K562 (cell line): ENCODE data around the gene PPM1H. TPM values are rescaled to one million over a fixed set of nuclear protein-coding genes. Genes with fewer than 3 reads are reported as not detected.
A peak's percentile ranks its signal among the peaks of the same experiment; 100 is the strongest.

ENCODE experiments used
- ZNF347 ChIP-seq: fragments of 450-650 bp; formaldehyde crosslinking; IDR thresholded peaks from 2 replicates; pipeline ENCODE4 v1.4.0; 2020; ENCODE audit warnings: low read depth, mild to moderate bottlenecking, moderate library complexity
- microRNA counts: library from miRNA; unstranded; fragments of <30 nt; microRNA quantifications from one replicate; lab custom pipeline; 2016
- microRNA-seq: library from miRNA; unstranded; fragments of <30 nt; microRNA quantifications from one replicate; pipeline ENCODE4, GENCODE V29; 2018; ENCODE audit warnings: borderline microRNAs expressed
- polyA plus RNA-seq, 8 experiments: library from polyadenylated mRNA; depleted of rRNA in 4 of 8; stranded (reverse) in 5 of 8; unstranded in 3 of 8; fragments of >200 nt; fragmentation: Nextera tagmentation in 2 of 8; fragmentation: Illumina TruSeq in 1 of 8; extraction: Ambion mirVana in 2 of 8; extraction: Trizol in 1 of 8; gene quantifications; 2 replicates each; pipeline versions ENCODE4 v1.2.1 to v1.2.3, GENCODE V29; 2011 to 2014; ENCODE audit warnings: inconsistent platforms in 1 of 8, missing spikeins in 1 of 8
- small RNA-seq: library from RNA; depleted of rRNA; stranded (forward); fragments of <200 nt; gene quantifications from one replicate; pipeline ENCODE3, GENCODE V24; 2014
- total RNA-seq, 7 experiments: library from RNA; depleted of rRNA in 6 of 7; stranded (reverse); fragments of >200 nt in 6 of 7; fragmentation: Illumina TruSeq in 2 of 7; extraction: Trizol in 2 of 7; gene quantifications; 2 replicates each; pipeline versions ENCODE4 v1.2.1 to v1.2.3, GENCODE V29; 2011 to 2021; ENCODE audit warnings: low replicate concordance in 1 of 7
- TF ChIP-seq, protein P1 (sequence below), 2 experiments: fragments of 450-650 bp; IDR thresholded peaks; 2 replicates each; pipeline ENCODE4 v1.6.1; 2018; ENCODE audit warnings: mild to moderate bottlenecking in 2 of 2, low read depth in 1 of 2; ENCODE audit not compliant: partially characterized antibody in 2 of 2

Gene PPM1H
- total and polyA plus RNA-seq, 9 of the 15 experiments (the other 6 are each of a cell fraction or from before 2014, with no cell fraction given), result 5.3 to 29.3 (median 11.3) TPM

DNA sequence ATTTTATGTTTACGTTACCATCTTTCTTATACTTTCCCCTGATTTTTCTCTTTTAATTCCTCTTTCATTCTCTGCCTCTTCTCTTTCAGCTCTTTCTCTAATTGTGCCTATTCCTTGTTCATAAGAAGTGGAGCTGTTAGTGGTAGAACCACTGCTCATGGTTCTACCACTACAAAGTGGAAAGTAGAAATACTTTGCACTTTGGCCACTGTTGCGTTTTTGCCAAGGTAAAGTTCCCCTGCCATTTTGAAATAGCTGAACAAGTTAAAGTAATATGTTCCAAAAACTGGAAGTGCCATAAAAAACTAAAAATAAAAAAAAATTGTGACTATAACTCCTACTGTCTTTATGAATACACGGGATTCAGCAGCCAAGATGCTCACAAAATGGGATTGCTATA lies 337.7 kb downstream of the PPM1H start (continued):
- no peak for TF ChIP-seq ZNF347 (CRISPR knock-in tag)
- TF ChIP-seq, protein P1, sequence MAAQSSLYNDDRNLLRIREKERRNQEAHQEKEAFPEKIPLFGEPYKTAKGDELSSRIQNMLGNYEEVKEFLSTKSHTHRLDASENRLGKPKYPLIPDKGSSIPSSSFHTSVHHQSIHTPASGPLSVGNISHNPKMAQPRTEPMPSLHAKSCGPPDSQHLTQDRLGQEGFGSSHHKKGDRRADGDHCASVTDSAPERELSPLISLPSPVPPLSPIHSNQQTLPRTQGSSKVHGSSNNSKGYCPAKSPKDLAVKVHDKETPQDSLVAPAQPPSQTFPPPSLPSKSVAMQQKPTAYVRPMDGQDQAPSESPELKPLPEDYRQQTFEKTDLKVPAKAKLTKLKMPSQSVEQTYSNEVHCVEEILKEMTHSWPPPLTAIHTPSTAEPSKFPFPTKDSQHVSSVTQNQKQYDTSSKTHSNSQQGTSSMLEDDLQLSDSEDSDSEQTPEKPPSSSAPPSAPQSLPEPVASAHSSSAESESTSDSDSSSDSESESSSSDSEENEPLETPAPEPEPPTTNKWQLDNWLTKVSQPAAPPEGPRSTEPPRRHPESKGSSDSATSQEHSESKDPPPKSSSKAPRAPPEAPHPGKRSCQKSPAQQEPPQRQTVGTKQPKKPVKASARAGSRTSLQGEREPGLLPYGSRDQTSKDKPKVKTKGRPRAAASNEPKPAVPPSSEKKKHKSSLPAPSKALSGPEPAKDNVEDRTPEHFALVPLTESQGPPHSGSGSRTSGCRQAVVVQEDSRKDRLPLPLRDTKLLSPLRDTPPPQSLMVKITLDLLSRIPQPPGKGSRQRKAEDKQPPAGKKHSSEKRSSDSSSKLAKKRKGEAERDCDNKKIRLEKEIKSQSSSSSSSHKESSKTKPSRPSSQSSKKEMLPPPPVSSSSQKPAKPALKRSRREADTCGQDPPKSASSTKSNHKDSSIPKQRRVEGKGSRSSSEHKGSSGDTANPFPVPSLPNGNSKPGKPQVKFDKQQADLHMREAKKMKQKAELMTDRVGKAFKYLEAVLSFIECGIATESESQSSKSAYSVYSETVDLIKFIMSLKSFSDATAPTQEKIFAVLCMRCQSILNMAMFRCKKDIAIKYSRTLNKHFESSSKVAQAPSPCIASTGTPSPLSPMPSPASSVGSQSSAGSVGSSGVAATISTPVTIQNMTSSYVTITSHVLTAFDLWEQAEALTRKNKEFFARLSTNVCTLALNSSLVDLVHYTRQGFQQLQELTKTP (IDR thresholded peaks at IDR 0.05; ENCODE audit: low read depth in 1 of 2, partially characterized antibody in 2 of 2), result no peak

MicroRNAs within 50 kb of the gene (microRNA counts, 767-probe panel; counts per million panel counts)
- microRNA hsa-let-7i-5p (lab: Ali Mortazavi, UCI), result 2,418 counts per million, percentile 60 among the panel's probes with 10 or more counts

Small RNA genes within 50 kb of the gene (microRNA-seq; reads per million reads assigned to microRNA genes)
- gene MIRLET7I, result 387 reads per million, percentile 88 among the genes with 10 or more reads in this experiment

Small RNA genes within 50 kb of the gene (small RNA-seq; reads per million reads assigned to genes)
- gene MIRLET7I (20.8 reads per million, percentile 97 among the genes with 10 or more reads in this experiment), gene RF00019 (not detected), gene RNU1-83P (0.18 reads per million)

Other genes with a start within 250 kb of the PPM1H start
- gene AVPR1A, start 216.1 kb upstream of the PPM1H start, total RNA-seq (2014; rRNA removed), result under 0.01 and 0.04 TPM in 2 replicates
- gene AVPR1A, start 216.1 kb upstream of the PPM1H start, total RNA-seq (2014; rRNA removed; fragmentation: Illumina TruSeq; extraction: Trizol), result 0.04 TPM in 1 of 2 replicates, not detected in the other
- gene AVPR1A, start 216.1 kb upstream of the PPM1H start, total RNA-seq (2015; rRNA removed; fragmentation: Illumina TruSeq; extraction: Trizol), result 0.04 and 0.08 TPM in 2 replicates
- 0.02 and 0.38 TPM in 2 replicates for gene AVPR1A, start 216.1 kb upstream of the PPM1H start, total RNA-seq (2021)
- 0.01 TPM in 1 of 2 replicates, not detected in the other for gene AVPR1A, start 216.1 kb upstream of the PPM1H start, polyA plus RNA-seq (2011; rRNA removed)
- 0.03 TPM in 1 of 2 replicates, not detected in the other for gene AVPR1A, start 216.1 kb upstream of the PPM1H start, polyA plus RNA-seq (2014; fragmentation: Illumina TruSeq; extraction: Trizol)
- under 1 TPM in 1 of 2 experiments, not detected in 1; 0.01 TPM for gene AVPR1A, start 216.1 kb upstream of the PPM1H start, polyA plus RNA-seq (2014; fragmentation: Nextera tagmentation; extraction: Ambion mirVana)
- 0.01 TPM in 1 of 2 replicates, not detected in the other for gene AVPR1A, start 216.1 kb upstream of the PPM1H start, polyA plus RNA-seq (2014; rRNA removed)